ENCODE results near the gene NDUFAF2. TPM values are rescaled to one million over a fixed set of nuclear protein-coding genes. Genes with fewer than 3 reads are reported as not detected.

The NDUFAF2 gene
- total and polyA plus RNA-seq, 7 donors = 32.1 to 87.2 (median 57.4) TPM

DNA sequence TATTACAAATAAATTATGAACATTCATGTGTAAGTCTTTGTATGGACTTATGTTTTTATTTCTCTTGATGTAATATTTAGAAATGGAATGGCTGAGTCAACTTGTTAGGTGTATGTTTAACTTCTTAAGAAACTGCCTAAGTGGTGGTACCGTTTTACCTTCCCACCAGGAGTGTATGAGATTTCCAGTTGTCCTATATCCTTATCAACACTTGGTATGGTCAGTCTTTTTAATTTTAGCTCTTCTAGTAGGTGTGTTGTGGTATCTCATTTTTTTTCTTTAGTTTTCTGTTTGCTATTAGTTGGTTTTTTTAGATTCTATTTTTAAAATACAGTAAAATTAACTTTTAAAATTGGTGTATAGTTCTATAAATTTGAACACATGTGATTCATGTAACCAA, 3.7 kb downstream of the NDUFAF2 start:
- DNase-seq = no peak
- Histone ChIP-seq H3K9me3 (no peaks in the 10 kb centered on the region), H3K4me3 (no peak overlapping the region), H3K4me1 (peaks cover 11% of the 10 kb centered on the region), H3K27ac (no peak overlapping the region), H3K36me3 (ENCODE audit: insufficient read depth in 1 of 2, low read depth in 1 of 2) (no peaks in the 10 kb centered on the region), H3K27me3 (ENCODE audit: insufficient read depth in 3 of 3, low read length in 2 of 3) (no peaks in the 10 kb centered on the region)
- 96 to 97% (median 97%) methylated on average over 1 of the region's 1 CpG for WGBS, 3 donors
- TF ChIP-seq, protein P1, sequence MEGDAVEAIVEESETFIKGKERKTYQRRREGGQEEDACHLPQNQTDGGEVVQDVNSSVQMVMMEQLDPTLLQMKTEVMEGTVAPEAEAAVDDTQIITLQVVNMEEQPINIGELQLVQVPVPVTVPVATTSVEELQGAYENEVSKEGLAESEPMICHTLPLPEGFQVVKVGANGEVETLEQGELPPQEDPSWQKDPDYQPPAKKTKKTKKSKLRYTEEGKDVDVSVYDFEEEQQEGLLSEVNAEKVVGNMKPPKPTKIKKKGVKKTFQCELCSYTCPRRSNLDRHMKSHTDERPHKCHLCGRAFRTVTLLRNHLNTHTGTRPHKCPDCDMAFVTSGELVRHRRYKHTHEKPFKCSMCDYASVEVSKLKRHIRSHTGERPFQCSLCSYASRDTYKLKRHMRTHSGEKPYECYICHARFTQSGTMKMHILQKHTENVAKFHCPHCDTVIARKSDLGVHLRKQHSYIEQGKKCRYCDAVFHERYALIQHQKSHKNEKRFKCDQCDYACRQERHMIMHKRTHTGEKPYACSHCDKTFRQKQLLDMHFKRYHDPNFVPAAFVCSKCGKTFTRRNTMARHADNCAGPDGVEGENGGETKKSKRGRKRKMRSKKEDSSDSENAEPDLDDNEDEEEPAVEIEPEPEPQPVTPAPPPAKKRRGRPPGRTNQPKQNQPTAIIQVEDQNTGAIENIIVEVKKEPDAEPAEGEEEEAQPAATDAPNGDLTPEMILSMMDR (IDR thresholded peaks at IDR 0.05) = no peak
- intact Hi-C loops (cut with DNase I) = loop anchor here (10.0 kb wide), 1 partner anchor 216 kb away; the partner anchor contains the start of gene SMIM15 (in 2 of the 2)
- no peak for ATAC-seq

GRCh38 chr5:60955239-60955638, 10.2 kb downstream of the NDUFAF2 start:
- Histone ChIP-seq H3K4me3 (no peak overlapping the region), H3K27ac (no peak overlapping the region), H3K4me1 (peaks cover 19% of the 10 kb centered on the region), H3K9me3 (peaks cover 8% of the 10 kb centered on the region), H3K36me3 (ENCODE audit: insufficient read depth in 1 of 2, low read depth in 1 of 2) (no peaks in the 10 kb centered on the region), H3K27me3 (ENCODE audit: insufficient read depth in 3 of 3, low read length in 2 of 3) (no peaks in the 10 kb centered on the region)
- intact Hi-C loops (cut with DNase I) = loop anchor here in 1 of 2 donors (10.0 kb wide), 2 partner anchors 380 to 700 kb away; partner anchors contain the start of gene ZSWIM6
- ATAC-seq = no peak
- TF ChIP-seq, protein P1 (IDR thresholded peaks at IDR 0.05) = no peak
- no peak for DNase-seq
- WGBS, 3 donors = 95 to 97% (median 96%) methylated on average over 3 of the region's 3 CpGs

GRCh38 chr5:60958088-60958487, 13.1 kb downstream of the NDUFAF2 start:
- H3K36me3 ChIP-seq (ENCODE audit: insufficient read depth in 1 of 2, low read depth in 1 of 2) = no peaks in the 10 kb centered on the region
- ATAC-seq = peak in 1 of 4 donors; percentile 28
- intact Hi-C loops (cut with DNase I) = loop anchor here in 1 of 2 donors (10.0 kb wide), 2 partner anchors 377 to 697 kb away; partner anchors contain the start of gene ZSWIM6
- peaks cover 22% of the 10 kb centered on the region for H3K4me1 ChIP-seq
- no peaks in the 10 kb centered on the region for H3K27me3 ChIP-seq (ENCODE audit: insufficient read depth in 3 of 3, low read length in 2 of 3)
- H3K9me3 ChIP-seq = peaks cover 8% of the 10 kb centered on the region
- peak overlapping the region; percentile 9 for H3K4me3 ChIP-seq
- no peak for DNase-seq
- TF ChIP-seq, protein P1 (IDR thresholded peaks at IDR 0.05) = no peak
- peak overlapping the region; percentile 57 for H3K27ac ChIP-seq

DNA sequence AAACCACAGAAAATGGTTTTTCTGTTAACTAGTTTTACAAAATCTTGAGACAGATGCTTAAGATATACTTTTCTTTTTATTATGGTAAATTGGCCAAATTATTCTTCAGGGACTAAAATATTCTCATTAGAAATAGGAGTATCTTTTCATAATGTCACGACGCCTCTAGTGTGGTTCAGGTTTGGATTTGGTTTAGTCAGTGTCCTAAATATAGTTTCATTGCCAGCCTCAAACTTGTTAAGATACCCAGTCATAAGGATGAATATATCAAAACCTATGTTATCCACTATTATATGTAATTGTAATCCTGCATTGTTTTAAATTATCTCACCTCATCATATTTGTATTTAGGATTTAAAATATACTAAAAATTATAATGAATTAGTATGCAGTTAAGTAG, 13.7 kb downstream of the NDUFAF2 start:
- Histone ChIP-seq H3K4me3 (peak overlapping the region; percentile 9), H3K27me3 (ENCODE audit: insufficient read depth in 3 of 3, low read length in 2 of 3) (no peaks in the 10 kb centered on the region), H3K4me1 (peaks cover 22% of the 10 kb centered on the region), H3K9me3 (peaks cover 8% of the 10 kb centered on the region), H3K27ac (peak overlapping the region; percentile 57), H3K36me3 (ENCODE audit: insufficient read depth in 1 of 2, low read depth in 1 of 2) (no peaks in the 10 kb centered on the region)
- ATAC-seq (peak; percentile 79 to 90 (median 86)), DNase-seq (no peak)
- intact Hi-C loops (cut with DNase I) = loop anchor here in 1 of 2 donors (10.0 kb wide), 2 partner anchors 376 to 696 kb away; partner anchors contain the start of gene ZSWIM6
- 32 to 58% (median 32%) methylated on average over 2 of the region's 2 CpGs for WGBS, 3 donors
- TF ChIP-seq, protein P1 (IDR thresholded peaks at IDR 0.05) = no peak

DNA sequence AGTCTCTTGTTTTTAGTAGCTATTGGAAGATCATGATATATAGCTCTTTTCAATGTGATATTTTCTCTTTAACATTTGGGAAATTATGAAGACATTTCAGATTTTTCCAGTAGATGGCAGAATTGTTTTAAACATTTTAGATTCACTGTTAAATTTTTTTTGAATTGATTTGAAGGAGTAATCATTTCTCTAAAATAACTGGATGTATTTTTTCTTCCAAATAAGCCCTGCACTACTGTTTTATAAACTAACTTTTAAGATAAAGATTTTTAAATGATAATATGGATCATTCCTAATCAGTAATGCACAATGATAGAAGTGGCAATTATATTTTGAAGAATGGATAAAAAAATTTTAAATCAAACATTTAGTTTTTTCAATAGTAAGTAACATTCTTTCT, 14.2 kb downstream of the NDUFAF2 start:
- peaks cover 22% of the 10 kb centered on the region for H3K4me1 ChIP-seq
- intact Hi-C loops (cut with DNase I) = loop anchor here in 1 of 2 donors (10.0 kb wide), 2 partner anchors 376 to 696 kb away; partner anchors contain the start of gene ZSWIM6

More for the DNA sequence above, 14.2 kb downstream of the NDUFAF2 start:
- Histone ChIP-seq H3K9me3 (peaks cover 8% of the 10 kb centered on the region), H3K36me3 (ENCODE audit: insufficient read depth in 1 of 2, low read depth in 1 of 2) (no peaks in the 10 kb centered on the region), H3K27me3 (ENCODE audit: insufficient read depth in 3 of 3, low read length in 2 of 3) (no peaks in the 10 kb centered on the region), H3K27ac (no peak overlapping the region), H3K4me3 (no peak overlapping the region)
- TF ChIP-seq, protein P1 (IDR thresholded peaks at IDR 0.05) = peak; percentile 30
- no peak for DNase-seq
- ATAC-seq = no peak

All from psoas muscle (tissue), 8 donors.